GM21825 (cell line): ENCODE data around the gene JAKMIP1.

Source experiments
- ATAC-seq: cut with Tn5 transposase; IDR thresholded peaks from one replicate; pipeline ENCODE4 v1.9.1; 2021; ENCODE audit warnings: mild to moderate bottlenecking, moderate library complexity; ENCODE audit not compliant: unreplicated experiment

Gene JAKMIP1

GRCh38 chr4:6122496-6122895, 77.9 kb downstream of the JAKMIP1 start:
- ATAC-seq = no peak

DNA sequence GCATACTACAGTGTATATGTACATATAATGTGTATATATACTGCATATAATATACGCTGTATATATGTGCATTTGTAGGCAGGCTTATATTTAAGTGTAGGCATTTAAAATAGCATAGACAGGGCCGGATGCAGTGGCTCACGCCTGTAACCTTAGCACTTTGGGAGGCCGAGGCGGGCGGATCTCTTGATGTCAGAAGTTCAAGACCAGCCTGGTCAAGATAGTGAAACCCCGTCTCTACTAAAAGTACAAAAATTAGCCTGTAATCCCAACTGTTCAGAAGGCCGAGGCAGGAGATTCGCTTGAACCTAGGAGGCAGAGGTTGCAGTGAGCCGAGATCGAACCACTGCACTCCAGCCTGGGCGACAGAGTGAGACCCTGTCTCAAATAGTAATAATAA, 78.4 kb downstream of the JAKMIP1 start:
- ATAC-seq = no peak

- no peak for ATAC-seq
Observed at GRCh38 chr4:6121276-6121850, 79.0 kb downstream of the JAKMIP1 start.

DNA sequence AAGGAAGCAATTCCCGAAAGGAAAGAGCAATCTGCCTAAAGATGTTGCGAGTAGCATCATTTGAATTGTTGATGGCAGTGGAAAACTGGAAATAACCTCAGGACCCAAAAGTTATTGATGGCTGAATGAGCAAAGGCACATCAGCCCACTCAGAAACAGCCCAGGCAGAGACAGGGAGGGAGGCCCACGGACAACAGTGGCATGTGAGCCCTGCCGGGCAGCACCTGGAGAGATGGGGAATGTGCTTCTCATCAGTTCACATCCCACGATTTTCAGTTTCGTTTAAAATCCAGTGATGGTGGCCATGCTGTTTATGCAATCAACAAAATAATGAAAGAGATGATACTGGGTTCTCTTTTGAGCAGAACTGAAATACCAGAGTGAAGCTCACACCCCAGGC, 80.0 kb downstream of the JAKMIP1 start:
- no peak for ATAC-seq

DNA sequence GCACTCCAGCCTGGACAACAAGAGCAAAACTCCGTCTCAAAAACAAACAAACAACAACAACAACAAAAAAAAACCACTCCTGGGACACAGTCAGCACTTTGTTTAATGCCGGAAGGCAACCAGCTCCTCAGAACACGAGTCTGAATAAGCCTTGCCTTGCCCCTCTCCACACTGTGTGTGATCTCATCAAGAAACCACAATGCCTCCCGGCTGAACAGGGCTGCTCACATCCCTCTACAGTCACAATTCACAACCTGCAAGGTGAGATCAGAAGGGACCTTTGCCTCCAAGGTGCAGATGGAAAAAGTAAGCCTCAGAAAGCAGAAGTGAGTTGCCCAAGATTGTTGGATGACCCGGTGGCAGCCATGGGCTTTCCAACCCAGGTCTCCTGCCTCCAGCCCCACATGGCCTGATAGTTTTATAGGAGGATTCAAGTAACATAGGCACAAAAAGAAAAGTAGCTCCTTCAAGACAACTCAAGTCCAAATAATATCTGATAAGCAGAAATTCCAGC, 80.8 kb downstream of the JAKMIP1 start:
- ATAC-seq = no peak

DNA sequence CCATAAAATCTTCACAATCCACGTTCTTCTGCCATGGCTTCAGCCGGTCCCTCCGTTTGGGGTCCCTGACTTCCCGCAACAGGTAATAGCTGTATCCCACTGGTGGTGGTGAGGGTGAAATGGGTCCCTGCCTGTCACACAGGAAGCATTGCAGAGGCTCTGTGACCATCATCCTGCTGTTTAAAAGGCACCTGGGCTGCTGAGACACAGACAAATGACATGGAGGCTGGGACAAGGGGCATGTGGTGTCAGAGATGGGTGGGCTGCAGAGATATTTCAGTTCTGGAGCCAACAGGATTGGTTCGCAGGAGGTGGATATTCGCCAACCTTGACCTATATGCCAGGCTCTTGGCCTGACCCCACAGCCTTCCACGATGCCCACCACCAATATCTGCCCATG, 82.1 kb downstream of the JAKMIP1 start:
- no peak for ATAC-seq

DNA sequence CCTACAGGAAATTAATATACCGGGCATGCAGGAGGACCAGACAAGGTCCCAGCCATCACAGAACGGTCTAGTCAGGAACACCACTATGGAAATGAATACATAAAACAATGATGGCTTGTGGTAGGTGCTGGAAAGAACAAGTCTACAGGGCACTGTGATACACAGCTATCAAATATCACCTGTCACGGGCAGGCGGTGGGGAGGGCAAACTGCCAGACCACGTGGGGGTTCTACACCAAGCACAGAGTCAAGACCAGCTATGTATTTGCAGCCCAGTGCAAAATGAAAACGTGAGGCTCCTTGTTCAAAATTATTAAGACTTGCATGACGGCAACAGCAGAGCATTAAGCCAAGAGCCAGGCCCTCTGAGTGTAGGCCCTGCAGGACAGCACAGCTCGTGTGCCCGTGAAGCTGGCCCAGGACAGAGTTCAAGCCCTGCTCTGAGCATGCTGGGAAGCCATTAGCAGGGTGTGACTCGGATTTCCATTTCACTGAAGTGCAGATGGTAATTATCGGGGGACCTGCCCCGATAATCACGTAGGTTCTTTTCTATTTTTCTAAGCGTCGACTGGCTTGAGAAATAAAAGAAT, 83.6 kb downstream of the JAKMIP1 start:
- ATAC-seq = no peak

GRCh38 chr4:6115746-6116586, 84.4 kb downstream of the JAKMIP1 start:
- ATAC-seq = no peak

GRCh38 chr4:6115342-6115741, 85.0 kb downstream of the JAKMIP1 start:
- no peak for ATAC-seq

DNA sequence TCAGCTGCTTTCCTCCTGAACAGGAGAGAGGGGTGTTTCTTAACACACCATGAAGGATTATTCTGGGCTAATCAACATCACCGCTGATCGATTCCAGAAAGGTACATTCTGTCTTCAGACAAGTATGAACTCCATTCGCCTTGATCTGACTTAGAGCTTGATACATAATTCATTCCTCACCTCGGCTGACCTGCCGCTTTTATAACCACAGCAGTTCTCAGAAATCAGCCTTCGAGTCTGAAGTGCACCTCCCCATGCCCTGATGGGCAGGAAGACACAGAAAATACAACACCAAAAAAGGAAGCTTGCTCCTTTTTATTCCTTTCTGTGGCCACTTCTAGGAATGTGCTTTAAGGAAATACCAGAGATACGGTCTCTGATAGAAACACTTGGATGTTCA, 85.7 kb downstream of the JAKMIP1 start:
- no peak for ATAC-seq

DNA sequence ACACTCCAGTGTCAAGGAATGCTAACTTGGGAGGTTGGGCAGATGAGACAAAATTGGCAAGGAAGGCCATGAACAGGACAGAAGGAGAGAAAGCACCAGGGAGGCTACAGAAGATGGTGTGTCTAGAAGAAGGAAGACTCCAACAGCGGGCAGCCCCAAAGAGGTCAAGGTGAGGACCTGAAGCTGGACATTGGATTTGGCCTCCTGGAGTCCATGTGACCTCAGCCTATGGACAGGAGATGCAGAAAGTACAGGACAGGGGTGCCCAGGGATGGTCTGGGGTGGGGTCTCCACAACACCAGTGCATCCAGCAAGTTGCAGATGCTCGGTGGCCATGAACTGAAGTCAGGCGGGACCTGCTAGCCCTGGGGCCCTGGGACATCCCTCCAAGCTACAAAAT, 86.2 kb downstream of the JAKMIP1 start:
- ATAC-seq = no peak

GRCh38 chr4:6113641-6114040, 86.7 kb downstream of the JAKMIP1 start:
- ATAC-seq = no peak

DNA sequence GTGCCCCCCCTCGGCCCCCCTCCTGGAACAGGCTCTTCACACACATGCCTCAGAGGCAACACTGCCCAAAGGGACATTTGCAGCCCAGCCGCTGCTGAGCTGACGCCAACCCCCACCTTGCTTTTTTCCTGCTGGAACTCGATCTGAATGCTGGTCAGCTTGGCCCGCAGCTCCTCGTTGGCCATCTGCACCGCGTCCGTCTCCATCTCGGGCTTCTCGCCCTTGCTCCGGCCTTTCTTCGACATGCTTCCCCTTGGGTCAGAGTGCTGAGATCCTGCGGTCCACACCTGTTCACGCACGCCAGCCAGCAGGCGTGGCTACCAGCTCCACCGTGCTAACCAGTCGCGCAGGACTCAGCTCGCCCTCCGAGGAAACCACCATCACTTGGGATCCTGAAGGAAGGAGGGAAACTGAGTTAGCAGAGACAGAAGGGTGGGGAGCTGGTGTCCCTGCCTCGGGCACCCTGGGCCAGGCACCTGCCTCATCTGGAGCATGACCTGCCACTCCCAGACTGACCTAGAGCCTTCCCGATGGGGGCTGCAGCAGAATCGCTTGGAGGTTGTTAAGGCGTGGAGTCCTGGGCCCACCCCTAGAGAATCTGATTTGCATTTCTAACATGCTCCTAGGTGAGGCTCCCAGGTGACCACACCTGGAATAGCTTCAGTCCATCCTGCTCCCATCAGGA, 87.6 kb downstream of the JAKMIP1 start:
- ATAC-seq = no peak

DNA sequence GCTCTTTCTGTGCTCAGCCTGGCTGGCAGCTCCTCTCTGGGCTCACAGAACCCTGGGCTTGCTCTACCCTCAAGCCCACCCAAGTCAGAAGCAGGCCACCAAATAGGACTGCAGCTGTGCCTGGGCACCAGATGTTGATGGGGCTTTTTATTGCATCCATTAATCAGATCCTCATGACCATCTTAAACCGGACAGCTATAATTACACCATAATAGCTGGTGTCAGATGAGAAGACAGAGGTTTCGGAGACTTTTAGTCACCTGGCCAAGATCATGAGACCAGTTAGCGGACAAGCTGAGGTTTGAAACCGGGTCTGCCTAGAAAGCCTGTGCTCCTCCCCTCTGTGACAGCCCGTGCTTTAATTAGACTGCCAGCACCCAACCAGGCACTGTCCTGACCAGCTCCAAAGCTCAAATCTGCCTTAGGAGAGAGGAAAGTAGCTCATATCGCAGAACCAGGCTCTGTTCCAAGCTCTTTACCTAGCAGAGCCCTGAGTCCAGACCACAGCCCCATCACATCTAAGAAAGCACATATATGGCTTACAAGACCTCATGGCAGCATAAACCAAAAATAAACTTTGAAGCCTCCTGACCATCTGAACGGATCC, 88.9 kb downstream of the JAKMIP1 start:
- no peak for ATAC-seq

DNA sequence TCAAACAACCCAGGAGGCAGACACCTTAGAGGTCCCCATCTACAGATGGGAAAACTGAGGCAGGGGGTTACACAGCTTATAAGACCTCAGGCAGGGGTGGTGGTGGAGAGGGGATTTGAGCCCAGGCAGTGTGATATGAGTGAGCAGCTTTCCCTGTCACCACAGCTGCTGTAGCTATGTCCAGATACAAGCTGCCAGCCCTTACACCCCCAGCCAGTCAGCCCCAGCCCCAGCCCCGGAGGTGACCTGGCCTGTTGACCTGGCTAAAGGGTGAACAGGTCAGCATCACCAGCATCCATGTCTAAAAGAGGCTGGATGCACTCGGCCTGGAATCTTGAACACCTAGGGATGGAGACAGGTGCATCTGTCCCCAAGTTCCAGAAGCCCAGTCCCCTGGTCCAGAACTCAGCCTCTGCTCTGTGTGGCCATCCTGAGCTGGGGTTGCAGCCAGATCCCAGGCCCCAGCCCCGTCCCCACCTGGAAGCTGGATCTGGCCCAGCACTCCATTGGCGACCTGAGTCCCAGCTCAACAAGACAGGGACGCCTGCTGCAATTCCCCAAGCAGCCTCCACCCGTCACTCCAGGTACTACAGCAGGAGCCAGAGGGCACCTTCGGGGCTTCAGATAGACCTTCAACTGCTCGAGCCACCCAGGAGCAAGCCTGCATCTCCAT, 89.5 kb downstream of the JAKMIP1 start:
- no peak for ATAC-seq

- no peak for ATAC-seq
Observed at GRCh38 chr4:6109842-6110560, 90.3 kb downstream of the JAKMIP1 start.

GRCh38 chr4:6107886-6108285, 92.5 kb downstream of the JAKMIP1 start:
- ATAC-seq = no peak

DNA sequence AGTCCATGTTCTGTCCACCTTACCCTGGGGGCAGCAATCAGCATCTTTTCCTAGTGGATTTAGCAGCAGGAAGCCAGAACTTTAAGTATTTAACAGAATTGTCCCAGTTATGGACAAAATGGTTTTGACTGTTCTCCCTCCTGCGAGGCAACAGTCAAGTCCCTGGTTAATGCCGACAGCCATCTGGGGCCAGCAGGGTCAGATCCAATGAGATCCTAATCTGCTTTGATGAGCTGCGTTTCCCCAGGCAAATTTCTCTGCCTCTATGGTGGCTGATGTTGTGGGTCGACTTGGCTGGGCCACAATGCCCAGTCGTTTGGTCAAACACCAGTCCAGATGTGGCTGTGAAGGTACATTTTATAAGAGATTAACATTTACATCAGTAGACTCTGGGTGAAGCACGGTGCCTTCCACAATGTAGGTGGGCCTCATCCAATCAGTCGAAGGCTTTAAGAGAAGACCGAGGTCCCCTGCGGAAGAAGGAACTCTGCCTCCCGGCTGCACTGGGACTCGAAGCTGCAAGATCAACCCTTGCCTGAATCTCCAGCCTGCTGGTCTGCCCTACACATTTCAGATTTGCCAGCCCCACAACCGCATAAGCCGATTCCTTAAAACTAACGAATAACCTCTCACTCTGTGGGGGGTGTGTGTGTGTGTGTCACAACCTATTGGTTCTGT, 93.1 kb downstream of the JAKMIP1 start:
- ATAC-seq = no peak

- ATAC-seq = no peak
Observed at GRCh38 chr4:6106156-6106555, 94.2 kb downstream of the JAKMIP1 start.
